C1 segment of cervical spinal cord (tissue), 14 donors: ENCODE results near the gene KRTAP2-2.
"Not testable (repeated sequence)": the region's sequence is repeated elsewhere in the genome, so short reads cannot be mapped to it uniquely, and the experiment has no call there.

Source experiments
- DNase-seq, 14 donors: peaks; one replicate each; lab custom pipeline; 2025; lab: John Stamatoyannopoulos, UW

The KRTAP2-2 gene, protein sequence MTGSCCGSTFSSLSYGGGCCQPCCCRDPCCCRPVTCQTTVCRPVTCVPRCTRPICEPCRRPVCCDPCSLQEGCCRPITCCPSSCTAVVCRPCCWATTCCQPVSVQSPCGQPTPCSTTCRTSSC

DNA sequence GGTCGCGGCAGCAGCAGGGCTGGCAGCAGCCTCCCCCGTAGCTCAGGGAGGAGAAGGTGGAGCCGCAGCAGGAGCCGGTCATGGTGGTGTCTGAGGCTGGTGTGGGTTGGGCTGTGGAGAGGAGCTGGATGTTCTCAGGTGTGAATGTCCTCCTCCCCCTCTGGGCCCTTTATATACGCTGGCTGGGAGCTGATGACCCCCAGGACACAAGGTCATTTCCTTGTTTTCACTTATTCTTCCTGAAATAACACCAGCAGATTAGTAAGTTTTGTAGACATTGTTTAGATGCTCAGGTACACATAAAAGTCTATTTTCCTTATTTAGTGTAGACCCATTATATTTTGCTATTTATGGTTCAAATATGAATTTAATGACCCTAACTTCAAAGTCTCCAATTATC is at the start of gene KRTAP2-2:
KRTAP2-2 (minus strand) TSS at position 101 of the 400 bp plus-strand sequence; CDS start at position 82, 19 bp downstream.
- DNase-seq = not testable (repeated sequence)

DNA sequence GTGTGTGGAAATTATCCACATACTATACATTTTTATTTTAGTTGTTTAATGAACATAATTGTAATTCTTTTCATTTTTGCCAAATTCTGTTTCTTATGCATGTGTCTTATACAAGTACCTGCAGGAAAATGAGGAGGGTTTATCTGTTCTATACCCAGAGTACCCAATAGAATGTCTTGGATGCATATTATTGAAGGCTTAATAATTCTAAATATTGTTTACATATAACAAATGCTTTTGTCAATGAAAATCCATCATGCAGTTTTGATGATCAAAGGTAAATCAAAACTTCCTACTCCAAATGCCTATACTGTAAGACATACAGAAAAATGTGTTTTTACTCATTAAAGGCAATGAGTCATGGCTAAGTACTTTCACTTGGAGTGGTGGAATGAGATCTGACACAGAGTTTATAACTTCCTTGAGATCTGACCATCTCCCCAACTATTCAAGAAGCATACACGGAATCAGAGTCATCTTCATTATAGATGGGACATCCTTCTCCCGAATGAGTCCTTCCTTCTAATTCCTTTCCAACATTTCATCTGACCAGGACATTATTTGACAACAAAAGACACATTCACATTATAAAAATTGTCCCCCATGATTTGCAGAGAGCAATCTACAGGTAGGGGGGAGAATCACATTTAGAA is 49.5 kb upstream of the KRTAP2-2 start:
- not testable (repeated sequence) for DNase-seq

DNA sequence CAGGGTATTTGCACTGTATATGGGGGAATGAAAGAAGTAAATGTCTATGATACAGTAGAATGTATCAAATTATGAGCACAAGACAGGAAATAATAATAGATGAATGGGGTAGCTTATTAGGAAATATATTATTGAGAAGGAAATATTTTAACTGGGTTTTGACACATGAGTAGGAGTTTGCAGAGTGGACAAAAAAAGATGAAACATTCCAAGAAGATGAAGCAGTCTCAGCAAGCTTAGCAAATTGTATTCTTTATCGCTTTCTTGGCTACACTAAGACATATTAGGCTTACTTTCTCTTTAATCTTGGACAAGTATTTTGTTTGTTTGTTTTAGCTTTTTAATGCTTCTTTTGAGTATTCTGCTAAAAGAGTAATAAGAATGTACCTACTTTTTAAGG is 48.9 kb upstream of the KRTAP2-2 start:
- DNase-seq = no peak

DNA sequence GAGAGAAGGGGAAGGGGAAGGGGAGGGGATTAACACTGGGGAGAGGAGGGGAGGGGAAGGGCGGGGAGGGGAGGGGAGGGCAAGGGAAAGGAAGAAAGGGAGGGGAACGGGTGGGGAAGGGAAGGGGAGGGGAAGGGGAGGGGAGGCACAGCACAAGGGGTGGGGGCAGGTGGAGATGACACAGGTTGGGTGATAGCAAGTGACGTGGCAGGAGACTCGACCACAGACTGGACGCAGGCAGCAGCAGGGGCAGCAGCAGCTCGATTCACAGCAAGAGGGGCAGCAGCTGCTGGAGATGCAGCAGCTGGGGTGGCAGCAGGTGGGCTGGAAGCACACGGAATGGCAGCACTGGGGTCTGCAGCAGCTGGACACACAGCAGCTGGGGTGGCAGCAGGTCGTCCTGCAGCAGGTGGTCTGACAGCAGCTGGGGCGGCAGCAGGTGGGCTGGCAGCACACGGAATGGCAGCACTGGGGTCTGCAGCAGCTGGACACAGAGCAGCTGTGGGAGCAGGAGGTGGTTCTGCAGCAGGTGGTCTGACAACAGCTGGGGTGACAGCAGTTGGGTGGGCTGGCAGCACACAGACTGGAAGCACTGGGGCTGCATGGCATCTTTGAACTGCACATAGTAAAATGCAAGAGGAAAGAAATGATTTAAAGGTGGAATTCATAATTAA is 46.7 kb upstream of the KRTAP2-2 start, which contains the start of gene KRTAP4-16:
KRTAP4-16 (minus strand) TSS at position 624 of the 674 bp plus-strand sequence; CDS start at position 624, 0 bp downstream.
- no peak for DNase-seq

DNA sequence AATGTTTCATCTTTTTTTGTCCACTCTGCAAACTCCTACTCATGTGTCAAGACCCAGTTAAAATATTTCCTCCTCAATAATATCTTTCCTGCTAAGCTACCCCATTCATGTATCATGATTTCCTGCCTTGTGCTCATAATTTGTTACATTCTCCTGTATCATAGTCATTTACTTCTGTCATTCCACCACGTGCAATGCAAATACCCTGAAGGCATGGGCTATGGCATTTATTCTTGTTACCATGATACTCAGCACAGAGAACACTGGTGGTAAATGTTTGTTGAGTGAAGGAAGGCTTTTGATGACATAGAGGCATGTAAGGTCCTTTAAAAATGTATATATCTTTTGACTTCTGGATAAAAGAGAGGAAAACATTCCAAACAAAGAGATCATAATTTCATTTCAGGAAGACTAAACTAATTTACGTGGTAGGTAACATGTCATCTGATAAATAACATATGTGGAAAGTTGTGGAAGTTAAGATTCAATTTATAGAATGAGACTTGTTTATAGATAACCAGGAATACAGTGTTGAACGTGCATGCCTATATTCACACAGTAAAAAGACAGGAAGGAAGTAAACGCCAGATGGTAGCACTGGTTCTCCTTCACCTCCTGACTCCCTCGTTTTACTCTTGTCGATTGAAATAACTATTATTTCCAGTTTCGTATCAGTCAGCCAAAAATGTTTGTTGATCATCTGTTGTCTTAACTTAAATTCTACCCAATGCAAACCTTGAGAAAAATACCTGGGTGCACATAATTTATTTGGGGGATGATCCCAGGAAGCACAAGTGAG is 44.9 kb upstream of the KRTAP2-2 start:
- not testable (repeated sequence) for DNase-seq

DNA sequence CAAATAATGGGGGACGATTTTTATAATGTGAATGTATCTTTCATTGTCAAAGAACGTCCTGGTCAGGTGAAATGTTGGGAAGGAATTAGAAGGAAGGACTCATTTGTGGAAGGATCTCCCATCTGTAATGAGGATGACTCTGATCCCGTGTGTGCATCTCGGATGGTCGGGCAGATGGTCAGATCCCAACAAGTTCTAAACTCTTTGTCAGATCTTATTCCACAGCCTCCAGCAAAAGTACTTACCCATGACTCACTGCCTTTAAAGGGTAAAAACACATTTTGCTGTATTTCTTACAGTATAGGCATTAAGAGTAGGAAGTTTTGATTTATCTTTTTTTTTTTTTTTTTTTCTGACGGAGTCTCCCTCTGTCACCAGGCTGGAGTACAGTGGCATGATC is 43.5 kb upstream of the KRTAP2-2 start:
- no peak for DNase-seq

DNA sequence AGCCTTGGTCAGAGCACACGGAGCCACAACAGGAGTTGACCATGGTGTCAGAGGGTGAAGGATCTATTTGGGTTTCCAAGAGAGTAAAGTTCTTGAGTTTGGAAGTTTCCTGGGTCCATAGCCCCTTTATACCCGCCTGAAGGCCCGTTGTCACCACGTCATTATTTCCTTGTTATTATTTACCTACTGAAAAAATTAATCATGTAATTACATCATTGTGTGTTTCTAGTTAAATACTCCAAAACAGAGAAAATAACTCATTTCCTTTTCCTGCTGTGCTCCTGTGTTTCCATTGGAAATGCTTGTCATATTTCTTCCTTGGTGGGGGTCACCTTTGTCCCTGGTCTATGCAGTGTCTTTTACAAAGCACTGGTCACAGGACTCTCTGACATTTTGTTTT is 43.0 kb upstream of the KRTAP2-2 start, which contains the start of gene KRTAP4-8:
KRTAP4-8 (minus strand) TSS at position 101 of the 400 bp plus-strand sequence; CDS start at position 43, 58 bp downstream.
- DNase-seq = no peak

DNA sequence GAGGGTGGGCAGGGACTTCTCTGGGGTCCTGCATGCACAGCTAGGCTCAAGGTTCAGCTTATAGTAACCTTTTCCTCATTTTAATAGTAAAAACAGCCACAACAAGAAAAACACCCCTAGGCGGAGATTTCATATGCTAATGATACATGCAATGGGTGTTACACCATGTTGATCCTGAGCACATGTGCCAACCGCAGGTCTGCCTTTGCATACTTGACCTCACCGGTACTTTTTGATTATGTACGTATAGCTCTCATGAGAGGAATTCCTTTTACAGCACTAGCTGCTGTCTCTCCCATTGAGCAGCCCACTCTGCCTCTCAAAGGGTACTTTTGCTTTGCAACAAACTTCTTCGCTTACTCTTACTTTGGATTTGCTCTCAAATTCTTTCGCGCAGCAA is 41.0 kb upstream of the KRTAP2-2 start:
- no peak for DNase-seq

DNA sequence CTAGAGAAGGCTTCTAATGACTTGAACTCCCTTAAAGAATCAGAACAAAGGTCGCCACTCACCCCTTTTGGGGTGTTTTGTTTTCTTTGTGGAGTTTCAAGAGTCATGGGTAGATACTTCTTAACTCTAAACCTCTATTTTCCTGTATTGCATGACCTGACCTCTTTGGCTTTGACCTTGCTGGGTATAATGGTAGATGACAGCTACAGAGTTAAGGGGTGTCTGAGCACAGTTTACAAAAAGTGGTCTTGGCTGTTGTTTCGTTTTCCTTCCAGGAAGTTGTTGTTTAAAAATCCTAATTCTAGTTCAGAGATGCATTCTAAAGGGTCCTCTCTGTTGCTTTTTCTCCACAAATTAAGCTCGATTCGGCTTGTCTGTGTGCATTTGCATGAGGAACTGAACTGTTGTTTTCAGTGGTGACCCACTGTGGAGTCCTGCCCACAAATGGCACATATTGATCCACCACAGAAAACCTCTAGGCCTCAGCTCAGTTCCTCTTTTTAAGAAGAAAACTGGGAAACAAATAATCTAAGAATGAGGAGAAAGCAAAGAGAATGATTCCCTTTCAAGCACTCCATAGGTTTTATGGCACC is 33.8 kb upstream of the KRTAP2-2 start:
- not testable (repeated sequence) for DNase-seq

DNA sequence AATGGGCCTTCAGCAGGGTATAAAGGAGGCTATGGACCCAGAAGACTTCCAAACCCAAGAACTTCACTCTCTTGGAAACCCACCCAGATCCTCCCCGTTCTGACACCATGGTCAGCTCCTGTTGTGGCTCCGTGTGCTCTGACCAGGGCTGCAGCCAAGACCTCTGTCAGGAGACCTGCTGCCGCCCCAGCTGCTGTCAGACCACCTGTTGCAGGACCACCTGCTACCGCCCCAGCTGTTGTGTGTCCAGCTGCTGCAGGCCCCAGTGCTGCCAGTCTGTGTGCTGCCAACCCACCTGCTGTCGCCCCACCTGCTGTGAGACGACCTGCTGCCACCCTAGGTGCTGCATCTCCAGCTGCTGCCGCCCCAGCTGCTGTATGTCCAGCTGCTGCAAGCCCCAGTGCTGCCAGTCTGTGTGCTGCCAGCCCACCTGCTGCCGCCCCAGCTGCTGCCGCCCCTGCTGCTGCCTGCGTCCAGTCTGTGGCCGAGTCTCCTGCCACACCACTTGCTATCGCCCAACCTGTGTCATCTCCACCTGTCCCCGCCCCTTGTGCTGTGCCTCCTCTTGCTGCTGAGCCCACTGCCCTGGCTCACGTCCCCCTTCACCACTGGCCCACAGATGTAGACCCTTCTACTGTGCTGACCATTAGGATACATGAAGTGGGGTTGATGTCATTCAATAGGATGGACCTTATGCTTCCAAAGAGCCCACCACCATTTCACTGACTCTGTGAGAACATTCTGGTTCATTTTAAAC is 29.2 kb upstream of the KRTAP2-2 start, which contains the start of gene KRTAP4-7:
KRTAP4-7 (plus strand) TSS at position 51 of the 757 bp plus-strand sequence; CDS start at position 108, 57 bp downstream.
- not testable (repeated sequence) for DNase-seq

DNA sequence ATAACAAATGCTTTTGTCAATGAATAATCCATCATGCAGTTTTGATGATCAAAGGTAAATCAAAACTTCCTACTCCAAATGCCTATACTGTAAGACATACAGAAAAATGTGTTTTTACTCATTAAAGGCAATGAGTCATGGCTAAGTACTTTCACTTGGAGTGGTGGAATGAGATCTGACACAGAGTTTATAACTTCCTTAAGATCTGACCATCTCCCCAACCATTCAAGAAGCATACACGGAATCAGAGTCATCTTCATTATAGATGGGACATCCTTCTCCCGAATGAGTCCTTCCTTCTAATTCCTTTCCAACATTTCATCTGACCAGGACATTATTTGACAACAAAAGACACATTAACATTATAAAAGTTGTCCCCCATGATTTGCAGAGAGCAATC is 28.4 kb upstream of the KRTAP2-2 start:
- not testable (repeated sequence) for DNase-seq

DNA sequence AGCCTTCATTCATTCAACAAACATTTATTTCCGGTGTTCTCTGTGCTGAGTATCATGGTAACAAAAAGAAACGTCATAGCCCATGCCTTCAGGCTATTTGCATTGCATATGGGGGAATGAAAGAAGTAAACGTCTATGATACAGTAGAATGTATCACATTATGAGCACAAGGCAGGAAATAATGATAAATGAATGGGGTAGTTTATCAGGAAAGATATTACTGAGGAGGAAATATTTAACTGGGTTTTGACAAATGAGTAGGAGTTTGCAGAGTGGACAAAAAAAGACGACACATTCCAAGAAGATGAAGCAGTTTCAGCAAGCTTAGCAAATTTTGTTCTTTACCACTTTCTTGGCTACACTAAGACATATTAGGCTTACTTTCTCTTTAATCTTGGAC is 27.6 kb upstream of the KRTAP2-2 start:
- DNase-seq = no peak

DNA sequence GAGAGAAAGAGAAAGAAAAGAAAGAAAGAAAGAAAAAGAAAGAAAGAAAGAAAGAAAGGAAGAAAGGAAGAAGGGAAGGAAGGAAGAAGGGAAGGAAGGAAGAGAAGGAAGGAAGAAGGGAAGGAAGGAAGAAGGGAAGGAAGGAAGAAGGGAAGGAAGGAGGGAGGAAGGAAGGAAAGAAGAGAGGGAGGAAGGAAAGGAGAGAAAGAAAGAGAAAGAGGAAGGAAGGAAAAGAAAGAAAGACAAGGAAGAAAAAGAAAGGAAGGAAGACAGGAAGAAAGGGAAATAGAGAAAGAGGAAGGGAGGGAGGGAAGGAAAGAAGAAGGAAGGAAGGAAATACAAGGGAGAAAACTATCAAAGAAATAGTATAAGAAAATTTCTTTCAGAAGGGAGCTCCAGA is 21.8 kb upstream of the KRTAP2-2 start:
- DNase-seq = no peak

DNA sequence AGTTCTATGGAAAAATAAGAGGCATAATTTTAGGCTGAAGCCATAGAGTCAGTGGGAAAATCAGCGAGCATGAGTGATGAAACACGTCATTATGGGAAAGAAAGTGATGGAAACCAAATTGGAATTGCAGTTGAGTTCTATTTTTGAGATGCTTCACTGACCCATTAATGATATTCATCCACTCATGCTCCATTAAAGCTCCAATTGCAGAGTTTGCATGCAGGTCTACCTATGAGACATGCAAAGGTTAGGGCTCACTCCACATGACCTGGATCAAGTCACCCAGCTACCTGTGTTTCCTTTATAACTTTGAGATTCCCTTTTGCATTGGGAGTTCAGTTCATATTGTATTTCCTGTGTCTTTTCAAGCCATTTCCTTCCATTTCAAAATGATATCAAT is 18.6 kb upstream of the KRTAP2-2 start:
- no peak for DNase-seq

DNA sequence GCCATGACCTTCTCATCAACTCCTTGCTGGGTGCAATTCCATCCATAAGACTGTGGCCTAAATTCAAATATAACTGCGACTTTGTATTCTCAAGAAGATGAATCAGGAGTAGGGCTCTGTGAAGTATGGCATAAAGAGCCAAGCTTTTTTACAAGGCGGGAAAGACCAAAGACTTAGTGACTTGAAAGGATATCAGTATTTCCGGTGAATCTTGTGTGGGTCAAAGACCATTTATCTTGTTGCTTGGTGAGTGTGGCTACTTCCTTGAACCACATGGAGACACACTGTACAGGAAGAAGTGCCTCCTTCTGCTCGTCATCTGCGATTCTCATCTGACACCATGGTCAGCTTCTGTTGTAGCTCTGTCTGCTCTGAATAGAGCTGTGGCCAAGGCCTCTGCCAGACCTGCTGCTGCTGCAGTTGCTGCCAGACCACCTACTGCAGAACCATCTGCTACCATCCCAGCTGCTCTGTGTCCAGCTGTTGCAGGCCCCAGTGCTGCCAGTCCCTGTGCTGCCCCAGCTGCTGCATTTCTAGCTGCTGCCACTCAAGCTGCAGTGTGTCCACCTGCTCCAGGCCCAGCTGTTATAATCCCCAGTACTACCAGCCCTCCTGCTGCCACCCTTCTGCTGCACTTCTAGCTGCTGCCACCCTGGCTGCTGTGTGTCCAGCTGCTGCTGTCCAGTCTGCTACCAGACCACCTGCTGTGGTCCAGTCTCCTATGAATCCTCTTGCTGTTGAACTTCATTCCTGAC is 16.8 kb upstream of the KRTAP2-2 start:
- DNase-seq = no peak

DNA sequence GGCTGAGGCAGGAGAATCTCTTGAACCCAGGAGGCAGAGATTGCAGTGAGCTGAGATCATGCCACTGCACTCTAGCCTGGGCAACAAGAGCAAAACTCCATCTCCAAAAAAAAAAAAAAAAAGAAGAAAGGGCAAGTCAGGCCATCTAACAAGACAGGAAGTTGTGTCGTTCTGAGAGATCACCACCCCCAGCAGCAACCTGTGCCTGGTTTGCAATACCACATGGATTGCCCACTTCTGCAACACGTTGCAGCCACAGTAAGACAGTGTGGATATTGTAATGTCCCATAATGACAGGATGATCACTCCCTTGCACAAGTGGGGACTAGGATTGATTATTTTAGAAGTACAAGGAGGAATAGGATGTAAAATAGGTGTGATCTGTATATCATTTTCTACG is 14.0 kb upstream of the KRTAP2-2 start:
- no peak for DNase-seq

DNA sequence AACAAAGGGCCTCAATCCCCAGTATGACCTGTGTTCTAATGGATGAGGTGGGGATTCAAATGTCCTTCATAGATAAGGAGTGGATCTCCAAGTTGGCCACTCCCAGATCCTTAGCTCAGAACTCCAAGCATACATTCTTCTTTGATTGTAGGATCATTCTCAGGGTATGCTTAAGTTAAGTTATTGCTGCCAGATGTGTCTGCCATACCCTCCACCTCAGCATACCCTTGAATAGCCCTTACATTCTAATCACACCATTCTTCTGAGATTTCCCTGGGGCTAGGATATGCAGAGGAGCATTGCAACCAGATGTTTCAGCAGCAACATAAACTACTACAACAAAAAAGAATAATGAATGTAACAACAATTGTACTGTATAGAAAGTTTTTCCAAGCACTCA is 12.3 kb upstream of the KRTAP2-2 start:
- DNase-seq = no peak

DNA sequence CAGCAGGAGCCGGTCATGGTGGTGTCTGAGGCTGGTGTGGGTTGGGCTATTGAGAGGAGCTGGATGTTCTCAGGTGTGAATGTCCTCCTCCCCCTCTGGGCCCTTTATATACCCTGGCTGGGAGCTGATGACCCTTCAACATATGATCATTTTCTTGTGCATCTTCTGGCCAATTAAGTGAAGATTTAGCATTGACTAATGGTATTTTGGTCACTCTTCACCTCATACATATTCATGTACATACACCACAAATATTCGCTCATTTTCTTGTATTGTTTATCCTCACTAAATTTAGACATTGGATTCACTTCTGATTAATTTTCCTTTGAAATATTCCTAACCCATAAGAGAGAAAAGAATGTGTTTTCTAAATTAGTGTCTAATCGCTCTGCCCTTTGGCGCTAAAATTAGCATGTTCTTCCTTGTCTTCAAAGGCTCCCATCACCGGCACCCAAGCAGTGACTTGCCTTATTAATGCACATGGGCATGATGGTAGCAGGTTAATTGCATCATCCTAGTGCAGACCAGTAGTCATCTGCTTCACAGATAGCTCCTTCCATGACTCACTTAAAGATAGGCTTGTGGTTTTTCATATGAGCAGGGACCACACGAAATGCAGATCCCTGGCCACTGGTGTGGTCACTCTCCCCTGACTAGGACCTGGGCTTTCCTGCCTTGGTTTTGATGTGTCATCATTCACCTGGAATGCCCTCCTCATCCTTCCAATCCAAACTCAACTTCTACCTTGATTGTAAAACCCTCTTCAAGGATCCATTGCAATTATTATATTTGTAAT is 11.0 kb upstream of the KRTAP2-2 start, which contains the start of gene KRTAP2-4:
KRTAP2-4 (minus strand) TSS at position 51 of the 796 bp plus-strand sequence; CDS start at position 17, 34 bp downstream.
- DNase-seq = no peak
